Heart left ventricle (tissue), 16 donors: Measurements from ENCODE around the gene PAGE4. TPM values are rescaled to one million over a fixed set of nuclear protein-coding genes. Genes with fewer than 3 reads are reported as not detected.

Experiments used
- ATAC-seq, 4 donors: fragments of 200-7000 bp; cut with Tn5 transposase; one replicate each; pipeline ENCODE4 v1.9.1; 2020 to 2022; ENCODE audit warnings: moderate library complexity in 4 of 4, mild to moderate bottlenecking in 3 of 4, moderate number of reproducible peaks in 1 of 4
- DNase-seq, 5 donors: peaks; one replicate each; pipeline ENCODE4 v3.0.0-alpha.2; 2020
- H3K27ac ChIP-seq, 12 donors: fragments of 200-600 bp; sonication (generic) in 4 of 12; one replicate each; pipeline versions ENCODE4 v1.5.0 to v1.8.0; 2016 to 2022; ENCODE audit warnings: mild to moderate bottlenecking in 2 of 12
- H3K27me3 ChIP-seq, 9 donors: fragments of 200-600 bp; sonication (generic) in 2 of 9; one replicate each; pipeline versions ENCODE4 v1.5.1 to v1.8.0; 2016 to 2022; ENCODE audit warnings: mild to moderate bottlenecking in 3 of 9
- H3K36me3 ChIP-seq, 9 donors: fragments of 200-600 bp; sonication (generic) in 2 of 9; one replicate each; pipeline versions ENCODE4 v1.5.0 to v1.8.0; 2018 to 2022; ENCODE audit warnings: mild to moderate bottlenecking in 2 of 9
- H3K4me1 ChIP-seq, 12 donors: fragments of 200-600 bp; sonication (generic) in 4 of 12; one replicate each; pipeline versions ENCODE4 v1.5.0 to v1.8.0; 2016 to 2022; ENCODE audit warnings: mild to moderate bottlenecking in 3 of 12
- H3K4me3 ChIP-seq, 12 donors: fragments of 200-600 bp; sonication (generic) in 4 of 12; one replicate each; pipeline versions ENCODE4 v1.5.0 to v1.8.0; 2017 to 2022; ENCODE audit warnings: mild to moderate bottlenecking in 9 of 12, moderate library complexity in 4 of 12
- H3K9me3 ChIP-seq, 12 donors: fragments of 200-600 bp; sonication (generic) in 4 of 12; one replicate each; pipeline versions ENCODE4 v1.5.0 to v1.8.0; 2016 to 2022; ENCODE audit warnings: mild to moderate bottlenecking in 1 of 12
- POLR2A ChIP-seq, 2 donors: fragments of 450-650 bp; IDR thresholded peaks; one replicate each; pipeline ENCODE4 v1.6.1; 2017; ENCODE audit warnings: antibody characterized with exemption in 2 of 2, mild to moderate bottlenecking in 2 of 2, moderate library complexity in 2 of 2
- WGBS, 4 donors: extraction: QIAGEN DNeasy Blood & Tissue Kit in 2 of 4; methylation state at CpG; one replicate each; pipeline versions ENCODE4 v1.1.5 to v1.1.7; 2013 to 2018; 5-methylcytosine and 5-hydroxymethylcytosine counted together
- intact Hi-C, 10 donors: fragments of 100-400 bp; cut with DNase I; formaldehyde crosslinking; loops; one replicate each; pipeline versions ENCODE4 v1.11.1 to v1.14.2; 2022
- polyA plus RNA-seq, 2 donors: library from polyadenylated mRNA; stranded (reverse); fragments of 200-250 nt; gene quantifications; one replicate each; pipeline ENCODE4 v1.2.3, GENCODE V29; 2013
- total RNA-seq, 9 donors: library from RNA; depleted of rRNA in 2 of 9; stranded (reverse); fragments of >200 nt in 2 of 9; fragmentation: NEBNext Ultra II Directional in 3 of 9; extraction: Animal tissue kit (Norgen Biotek cat#: 25700) in 3 of 9; gene quantifications; one replicate each; pipeline versions ENCODE4 v1.1.0 to v1.2.4, GENCODE V29; 2016 to 2023
- TF ChIP-seq, protein P1 (sequence below), 12 donors: fragments of 200-600 bp; sonication (generic) in 4 of 12; IDR thresholded peaks; one replicate each; pipeline versions ENCODE4 v1.5.0 to v1.8.0; 2018 to 2022; ENCODE audit warnings: antibody characterized with exemption in 12 of 12, mild to moderate bottlenecking in 5 of 12
- donor health status: ischemic (EF 13 %, LVEDD 7.1; RV severe dilation, severe dysfunction).
- donor health status: healthy with polysubstance abuse.
- donor health status: DM: no; HTN: yes; CAD: no.
- donor health status: DM: no; HTN: no; CAD: no.
- donor health status: ischemic (EF 25% LVEDD 6.9; RV normal size, moderate dysfunction).
- donor health status: ischemic (EF 25% LVEDD 5.7; RV mildly dilated, moderate dysfunction).
- donor health status: healthy.
- donor health status: DM: yes; HTN: yes; CAD: no.
- donor health status: ischemic (EF 35%, LVEDD 5.7; RV mildly dilated, moderate dysfunction).
- donor health status: nonischemic (EF 11% LVEDD 7.7; RV severe dilation, severe dysfunction).
- donor health status: DM: yes; HTN: yes; CAD: no.
- donor health status: PGD.
- donor health status: ischemic (EF 29% LVEDD 5.4; RV normal size, mild dysfunction).
- donor health status: nonischemic (EF 23%, LVEDD 6.1; RV moderate dilation, normal function).

The PAGE4 gene
- total and polyA plus RNA-seq, 11 donors: not detected

DNA sequence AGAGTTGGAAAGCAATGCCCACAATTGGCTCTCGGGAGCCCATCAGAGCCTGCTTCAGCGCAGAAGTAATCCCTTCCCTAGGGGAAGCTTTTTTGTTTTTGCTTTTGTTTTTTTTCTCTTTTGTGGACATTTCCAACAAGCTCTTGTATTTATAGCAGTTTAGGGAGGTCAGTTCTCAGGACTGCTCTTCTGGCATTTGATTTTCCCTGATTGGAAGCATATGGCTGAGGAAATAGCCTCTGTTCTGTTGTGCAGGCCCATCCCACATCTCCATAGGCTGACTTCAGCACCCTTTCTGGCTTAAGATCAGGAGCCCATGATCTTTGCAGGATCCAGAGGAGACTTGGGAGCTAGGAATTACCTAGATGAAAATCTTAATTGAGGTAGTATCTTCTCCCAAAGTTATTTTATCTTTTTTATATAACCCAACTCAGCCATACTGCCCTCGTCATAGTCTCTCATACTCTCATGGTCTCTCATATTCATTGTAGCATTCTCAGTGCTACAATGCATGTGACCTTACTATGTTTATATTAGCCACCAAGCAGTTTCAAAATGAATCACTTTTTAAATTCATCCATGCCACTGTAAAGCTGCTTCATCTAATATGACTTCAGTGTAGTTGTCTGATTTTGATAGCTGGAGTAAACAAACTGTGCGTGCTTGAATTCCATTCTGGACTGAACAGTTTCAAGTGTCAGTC lies 16.7 kb downstream of the PAGE4 start:
- H3K4me1 ChIP-seq: no peaks in the 10 kb centered on the region
- WGBS, 4 donors: 74 to 86% (median 80%) methylated on average over 4 of the region's 4 CpGs
- ATAC-seq (no peak), DNase-seq (no peak)
- H3K9me3 ChIP-seq: peaks cover 0 to 8% (median 0%) of the 10 kb centered on the region in 12 donors
- intact Hi-C loops: no loop called here
- no peak overlapping the region for H3K4me3 ChIP-seq
- no peak overlapping the region for H3K27ac ChIP-seq
- TF ChIP-seq POLR2A (IDR thresholded peaks at IDR 0.05): no peak
- TF ChIP-seq, protein P1, sequence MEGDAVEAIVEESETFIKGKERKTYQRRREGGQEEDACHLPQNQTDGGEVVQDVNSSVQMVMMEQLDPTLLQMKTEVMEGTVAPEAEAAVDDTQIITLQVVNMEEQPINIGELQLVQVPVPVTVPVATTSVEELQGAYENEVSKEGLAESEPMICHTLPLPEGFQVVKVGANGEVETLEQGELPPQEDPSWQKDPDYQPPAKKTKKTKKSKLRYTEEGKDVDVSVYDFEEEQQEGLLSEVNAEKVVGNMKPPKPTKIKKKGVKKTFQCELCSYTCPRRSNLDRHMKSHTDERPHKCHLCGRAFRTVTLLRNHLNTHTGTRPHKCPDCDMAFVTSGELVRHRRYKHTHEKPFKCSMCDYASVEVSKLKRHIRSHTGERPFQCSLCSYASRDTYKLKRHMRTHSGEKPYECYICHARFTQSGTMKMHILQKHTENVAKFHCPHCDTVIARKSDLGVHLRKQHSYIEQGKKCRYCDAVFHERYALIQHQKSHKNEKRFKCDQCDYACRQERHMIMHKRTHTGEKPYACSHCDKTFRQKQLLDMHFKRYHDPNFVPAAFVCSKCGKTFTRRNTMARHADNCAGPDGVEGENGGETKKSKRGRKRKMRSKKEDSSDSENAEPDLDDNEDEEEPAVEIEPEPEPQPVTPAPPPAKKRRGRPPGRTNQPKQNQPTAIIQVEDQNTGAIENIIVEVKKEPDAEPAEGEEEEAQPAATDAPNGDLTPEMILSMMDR (IDR thresholded peaks at IDR 0.05): no peak
- H3K27me3 ChIP-seq: peaks cover 0 to 24% (median 0%) of the 10 kb centered on the region in 9 donors
- H3K36me3 ChIP-seq: no peaks in the 10 kb centered on the region

DNA sequence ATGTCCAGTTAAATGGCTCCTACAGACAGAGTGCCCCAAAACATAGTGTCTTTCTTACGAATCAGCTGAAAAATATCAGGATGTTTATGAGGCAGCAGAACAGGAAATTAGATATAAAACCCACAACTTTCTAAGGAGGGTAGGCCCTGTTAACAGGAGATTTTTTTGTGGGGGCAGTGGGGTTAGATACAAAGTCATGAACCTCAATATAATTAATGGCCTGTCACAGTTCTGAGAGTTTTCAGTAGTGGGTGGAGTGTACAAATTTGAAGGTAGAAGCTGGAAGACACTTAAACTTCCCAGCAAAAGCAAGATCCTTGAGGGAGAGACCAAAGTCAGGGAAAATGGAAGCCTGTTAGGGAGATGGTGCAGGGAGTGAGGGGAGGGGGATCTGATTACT lies 17.4 kb downstream of the PAGE4 start:
- Histone ChIP-seq H3K4me3 (no peak overlapping the region), H3K9me3 (peaks cover 0 to 8% (median 0%) of the 10 kb centered on the region in 12 donors), H3K36me3 (no peaks in the 10 kb centered on the region), H3K27ac (no peak overlapping the region), H3K27me3 (peaks cover 0 to 24% (median 0%) of the 10 kb centered on the region in 9 donors), H3K4me1 (no peaks in the 10 kb centered on the region)
- intact Hi-C loops: no loop called here
- DNase-seq (no peak), ATAC-seq (no peak)
- 48 to 61% (median 53%) methylated on average over 1 of the region's 1 CpG for WGBS, 4 donors
- TF ChIP-seq POLR2A (IDR thresholded peaks at IDR 0.05): no peak
- TF ChIP-seq, protein P1 (IDR thresholded peaks at IDR 0.05): no peak

- intact Hi-C loops: no loop called here
- Histone ChIP-seq H3K4me1 (no peaks in the 10 kb centered on the region), H3K9me3 (peaks cover 0 to 8% (median 0%) of the 10 kb centered on the region in 12 donors), H3K27me3 (peaks cover 0 to 24% (median 0%) of the 10 kb centered on the region in 9 donors), H3K36me3 (no peaks in the 10 kb centered on the region), H3K27ac (no peak overlapping the region), H3K4me3 (no peak overlapping the region)
- DNase-seq: no peak
- WGBS, 4 donors: 57 to 89% (median 87%) methylated on average over 3 of the region's 3 CpGs
- no peak for ATAC-seq
- no peak for TF ChIP-seq POLR2A (IDR thresholded peaks at IDR 0.05)
- TF ChIP-seq, protein P1 (IDR thresholded peaks at IDR 0.05): no peak
Measured at GRCh38 chrX:49848275-49848674, 19.2 kb downstream of the PAGE4 start.

DNA sequence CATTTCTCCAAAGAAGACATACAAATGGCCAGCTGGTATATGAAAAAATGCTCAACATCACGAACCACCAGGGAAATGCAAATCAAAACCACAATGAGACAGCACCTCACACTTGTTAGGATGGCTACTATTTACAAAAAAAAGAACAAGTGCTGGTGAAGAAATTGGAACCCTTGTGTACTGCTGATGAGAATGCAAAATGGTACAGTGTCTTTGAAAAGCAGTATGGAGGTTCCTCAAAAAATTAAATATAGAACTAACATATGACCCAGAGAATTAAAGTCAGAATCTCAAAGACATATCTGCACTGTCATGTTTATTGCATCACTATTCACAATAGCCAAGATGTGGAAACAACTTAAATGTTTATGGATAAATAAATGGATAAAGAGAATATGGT lies 20.9 kb downstream of the PAGE4 start:
- H3K4me1 ChIP-seq: no peaks in the 10 kb centered on the region
- no peak for TF ChIP-seq POLR2A (IDR thresholded peaks at IDR 0.05)
- TF ChIP-seq, protein P1 (IDR thresholded peaks at IDR 0.05): no peak
- ATAC-seq (no peak), DNase-seq (no peak)
- H3K36me3 ChIP-seq: no peaks in the 10 kb centered on the region
- 31 to 88% (median 53%) methylated on average over 1 of the region's 1 CpG for WGBS, 4 donors
- H3K27me3 ChIP-seq: peaks cover 0 to 27% (median 0%) of the 10 kb centered on the region in 9 donors
- intact Hi-C loops: no loop called here
- H3K9me3 ChIP-seq: peaks cover 0 to 8% (median 0%) of the 10 kb centered on the region in 12 donors
- no peak overlapping the region for H3K27ac ChIP-seq
- H3K4me3 ChIP-seq: no peak overlapping the region
